Activated T-cell treated with anti-CD3 and anti-CD28 coated beads, Interleukin-2, amount 50 U/mL, for 4 hours (primary cell): Measurements from ENCODE around the gene SLC20A1. TPM values are rescaled to one million over a fixed set of nuclear protein-coding genes. Genes with fewer than 3 reads are reported as not detected.
"Not testable (repeated sequence)": the region's sequence is repeated elsewhere in the genome, so short reads cannot be mapped to it uniquely, and the experiment has no call there.

ENCODE experiments used
- ATAC-seq, 2 donors: fragments of 200-7000 bp; cut with Tn5 transposase; one replicate each; pipeline ENCODE4 v1.10.0; 2021
- DNase-seq: peaks from one replicate; pipeline ENCODE4 v3.0.0-alpha.2; 2020
- H3K27me3 Mint-ChIP-seq: one replicate; pipeline ENCODE4 v1.8.0; 2021; ENCODE audit warnings: low read depth, mixed read lengths
- H3K36me3 Mint-ChIP-seq: one replicate; pipeline ENCODE4 v1.8.0; 2022; ENCODE audit warnings: mixed read lengths; ENCODE audit not compliant: insufficient read depth
- H3K4me1 Mint-ChIP-seq: one replicate; pipeline ENCODE4 v1.8.0; 2021; ENCODE audit warnings: low read depth, mixed read lengths
- H3K4me3 Mint-ChIP-seq: one replicate; pipeline ENCODE4 v1.8.0; 2021; ENCODE audit warnings: mild to moderate bottlenecking, moderate library complexity, mixed read lengths
- H3K9me3 Mint-ChIP-seq: one replicate; pipeline ENCODE4 v1.8.0; 2021; ENCODE audit warnings: mixed read lengths
- total RNA-seq, 3 donors: library from RNA; stranded (reverse); gene quantifications; one replicate each; pipeline ENCODE4 v1.2.1, GENCODE V29; 2021

Gene SLC20A1
- total RNA-seq, 3 donors from 2014 or later, result 68.2 to 79.7 (median 71.6) TPM

GRCh38 chr2:112690853-112691401, 45.2 kb downstream of the SLC20A1 start:
- Mint-ChIP-seq H3K27me3 (no peaks in the 10 kb centered on the region), H3K4me3 (no peak overlapping the region), H3K4me1 (peaks cover 33% of the 10 kb centered on the region), H3K36me3 (no peaks in the 10 kb centered on the region), H3K9me3 (no peaks in the 10 kb centered on the region)
- DNase-seq (peak; percentile 56), ATAC-seq (peak; percentile 63 to 74)

- H3K4me1 Mint-ChIP-seq, result peaks cover 33% of the 10 kb centered on the region
- no peaks in the 10 kb centered on the region for H3K9me3 Mint-ChIP-seq
- ATAC-seq (no peak), DNase-seq (no peak)
- H3K4me3 Mint-ChIP-seq, result no peak overlapping the region
- H3K36me3 Mint-ChIP-seq, result no peaks in the 10 kb centered on the region
- no peaks in the 10 kb centered on the region for H3K27me3 Mint-ChIP-seq
These were observed 46.1 kb downstream of the SLC20A1 start for GRCh38 chr2:112691881-112692281.

GRCh38 chr2:112692495-112692911, 46.8 kb downstream of the SLC20A1 start:
- no peak overlapping the region for H3K4me3 Mint-ChIP-seq
- peak; percentile 30 for DNase-seq
- no peaks in the 10 kb centered on the region for H3K27me3 Mint-ChIP-seq
- H3K4me1 Mint-ChIP-seq, result peaks cover 33% of the 10 kb centered on the region
- H3K9me3 Mint-ChIP-seq, result no peaks in the 10 kb centered on the region
- ATAC-seq, result peak; percentile 85 to 86
- H3K36me3 Mint-ChIP-seq, result no peaks in the 10 kb centered on the region

- H3K27me3 Mint-ChIP-seq, result no peaks in the 10 kb centered on the region
- no peak overlapping the region for H3K4me3 Mint-ChIP-seq
- H3K36me3 Mint-ChIP-seq, result no peaks in the 10 kb centered on the region
- no peak for DNase-seq
- peaks cover 33% of the 10 kb centered on the region for H3K4me1 Mint-ChIP-seq
- no peaks in the 10 kb centered on the region for H3K9me3 Mint-ChIP-seq
- ATAC-seq, result peak; percentile 59 to 60
These were observed 47.2 kb downstream of the SLC20A1 start for GRCh38 chr2:112692918-112693317.

- no peaks in the 10 kb centered on the region for H3K27me3 Mint-ChIP-seq
- ATAC-seq (no peak), DNase-seq (no peak)
- no peak overlapping the region for H3K4me3 Mint-ChIP-seq
- peaks cover 33% of the 10 kb centered on the region for H3K4me1 Mint-ChIP-seq
- no peaks in the 10 kb centered on the region for H3K9me3 Mint-ChIP-seq
- no peaks in the 10 kb centered on the region for H3K36me3 Mint-ChIP-seq
These were observed 47.9 kb downstream of the SLC20A1 start for GRCh38 chr2:112693596-112693995.

GRCh38 chr2:112694182-112694581, 48.4 kb downstream of the SLC20A1 start:
- Mint-ChIP-seq H3K27me3 (no peaks in the 10 kb centered on the region), H3K4me3 (no peak overlapping the region), H3K36me3 (no peaks in the 10 kb centered on the region), H3K9me3 (no peaks in the 10 kb centered on the region), H3K4me1 (peaks cover 33% of the 10 kb centered on the region)
- ATAC-seq (no peak), DNase-seq (no peak)

GRCh38 chr2:112698834-112699515, 53.2 kb downstream of the SLC20A1 start:
- H3K36me3 Mint-ChIP-seq, result no peaks in the 10 kb centered on the region
- no peak for ATAC-seq
- no peak for DNase-seq
- H3K4me1 Mint-ChIP-seq, result peaks cover 9% of the 10 kb centered on the region
- H3K9me3 Mint-ChIP-seq, result no peaks in the 10 kb centered on the region
- H3K4me3 Mint-ChIP-seq, result no peak overlapping the region
- no peaks in the 10 kb centered on the region for H3K27me3 Mint-ChIP-seq

GRCh38 chr2:112699984-112700667, 54.4 kb downstream of the SLC20A1 start:
- DNase-seq (no peak), ATAC-seq (no peak)
- no peaks in the 10 kb centered on the region for H3K9me3 Mint-ChIP-seq
- no peaks in the 10 kb centered on the region for H3K36me3 Mint-ChIP-seq
- H3K27me3 Mint-ChIP-seq, result peaks cover 2% of the 10 kb centered on the region
- peaks cover 9% of the 10 kb centered on the region for H3K4me1 Mint-ChIP-seq
- H3K4me3 Mint-ChIP-seq, result no peak overlapping the region

GRCh38 chr2:112701052-112701451, 55.3 kb downstream of the SLC20A1 start:
- H3K4me3 Mint-ChIP-seq, result no peak overlapping the region
- H3K4me1 Mint-ChIP-seq, result peaks cover 13% of the 10 kb centered on the region
- DNase-seq, result no peak
- no peaks in the 10 kb centered on the region for H3K36me3 Mint-ChIP-seq
- ATAC-seq, result no peak
- H3K9me3 Mint-ChIP-seq, result no peaks in the 10 kb centered on the region
- peaks cover 2% of the 10 kb centered on the region for H3K27me3 Mint-ChIP-seq

GRCh38 chr2:112703684-112704083, 57.9 kb downstream of the SLC20A1 start:
- DNase-seq, result no peak
- Mint-ChIP-seq H3K36me3 (no peaks in the 10 kb centered on the region), H3K27me3 (peaks cover 3% of the 10 kb centered on the region)

GRCh38 chr2:112705575-112705974, 59.8 kb downstream of the SLC20A1 start:
- H3K36me3 Mint-ChIP-seq, result no peaks in the 10 kb centered on the region
- no peak overlapping the region for H3K4me3 Mint-ChIP-seq
- no peaks in the 10 kb centered on the region for H3K9me3 Mint-ChIP-seq
- ATAC-seq (no peak), DNase-seq (no peak)
- H3K4me1 Mint-ChIP-seq, result peaks cover 36% of the 10 kb centered on the region
- peaks cover 3% of the 10 kb centered on the region for H3K27me3 Mint-ChIP-seq

More at GRCh38 chr2:112703684-112704083, 57.9 kb downstream of the SLC20A1 start:
- Mint-ChIP-seq H3K9me3 (no peaks in the 10 kb centered on the region), H3K4me3 (no peak overlapping the region), H3K4me1 (peaks cover 31% of the 10 kb centered on the region)
- ATAC-seq, result no peak

- no peak for DNase-seq
- ATAC-seq, result peak; percentile 95 to 96
- H3K4me3 Mint-ChIP-seq, result peak overlapping the region; percentile 39
- H3K27me3 Mint-ChIP-seq, result peaks cover 3% of the 10 kb centered on the region
- H3K9me3 Mint-ChIP-seq, result no peaks in the 10 kb centered on the region
- no peaks in the 10 kb centered on the region for H3K36me3 Mint-ChIP-seq
- peaks cover 34% of the 10 kb centered on the region for H3K4me1 Mint-ChIP-seq
These were observed 60.5 kb downstream of the SLC20A1 start for GRCh38 chr2:112706170-112706664.

GRCh38 chr2:112706947-112707346, 61.2 kb downstream of the SLC20A1 start:
- DNase-seq, H3K4me3 Mint-ChIP-seq: not testable (repeated sequence)
- peaks cover 33% of the 10 kb centered on the region for H3K4me1 Mint-ChIP-seq

GRCh38 chr2:112708968-112709367, 63.2 kb downstream of the SLC20A1 start:
- peaks cover 3% of the 10 kb centered on the region for H3K27me3 Mint-ChIP-seq
- ATAC-seq (no peak), DNase-seq (no peak)
- H3K36me3 Mint-ChIP-seq, result no peaks in the 10 kb centered on the region
- H3K4me3 Mint-ChIP-seq, result no peak overlapping the region
- peaks cover 36% of the 10 kb centered on the region for H3K4me1 Mint-ChIP-seq
- no peaks in the 10 kb centered on the region for H3K9me3 Mint-ChIP-seq

More at GRCh38 chr2:112706947-112707346, 61.2 kb downstream of the SLC20A1 start:
- not testable (repeated sequence) for ATAC-seq, H3K9me3 Mint-ChIP-seq, H3K27me3 Mint-ChIP-seq, H3K36me3 Mint-ChIP-seq
